HEK293 (cell line): ENCODE measurements around the gene COA3.

Experiments used
- CTCF ChIA-PET: fragments of 350-600 bp; formaldehyde crosslinking; extraction: SDS; loops from one replicate; lab custom pipeline; 2021; ENCODE audit warnings: antibody characterized with exemption; lab: Yijun Ruan, JAX
- POLR2A ChIA-PET: fragments of 300-600 bp; formaldehyde crosslinking; extraction: SDS; loops from one replicate; lab custom pipeline; 2020; ENCODE audit warnings: antibody characterized with exemption, inconsistent platforms; lab: Yijun Ruan, JAX
- H3K27ac ChIP-seq: fragments of 200-500 bp; sonication (Bioruptor generic); 2 replicates; pipeline ENCODE4 v1.5.1; 2014; ENCODE audit warnings: low read depth, low read length, control low read depth, inconsistent platforms; ENCODE audit errors: extremely low read depth
- H3K36me3 ChIP-seq, 2 experiments: fragments of 200-500 bp in 1 of 2; sonication (Bioruptor generic) in 1 of 2; 1 replicate in 1 of 2; 2 replicates in 1 of 2; pipeline ENCODE4 v1.5.1; 2014 to 2017; ENCODE audit warnings: inconsistent platforms in 2 of 2, low read length in 2 of 2; ENCODE audit not compliant: control insufficient read depth in 2 of 2, insufficient read depth in 1 of 2
- H3K4me1 ChIP-seq: fragments of 200-500 bp; sonication (Bioruptor generic); 2 replicates; pipeline ENCODE4 v1.5.1; 2014; ENCODE audit warnings: mild to moderate bottlenecking, low read length, inconsistent platforms; ENCODE audit not compliant: control insufficient read depth, insufficient read depth
- H3K4me3 ChIP-seq: 2 replicates; pipeline ENCODE4 v1.5.1; 2011; ENCODE audit warnings: low read depth, mild to moderate bottlenecking, control low read depth, low read length, moderate library complexity
- H3K9me3 ChIP-seq: fragments of 200-500 bp; sonication (Bioruptor generic); 2 replicates; pipeline ENCODE4 v1.5.1; 2014; ENCODE audit warnings: low read depth, low read length, inconsistent platforms; ENCODE audit not compliant: control insufficient read depth, insufficient read depth
- GFI1B ChIP-seq: fragments of 450-650 bp; formaldehyde crosslinking; IDR thresholded peaks from 2 replicates; pipeline ENCODE4 v1.5.1; 2016; ENCODE audit warnings: missing biosample characterization, missing genetic modification characterization
- KLF9 ChIP-seq: fragments of 450-650 bp; formaldehyde crosslinking; IDR thresholded peaks from 2 replicates; pipeline ENCODE4 v1.5.1; 2016; ENCODE audit warnings: missing biosample characterization, missing genetic modification characterization, low read depth
- MYNN ChIP-seq: fragments of 450-650 bp; formaldehyde crosslinking; IDR thresholded peaks from 2 replicates; pipeline ENCODE4 v1.5.1; 2016; ENCODE audit warnings: missing biosample characterization, missing genetic modification characterization, borderline replicate concordance
- YY2 ChIP-seq: fragments of 450-650 bp; formaldehyde crosslinking; IDR thresholded peaks from 2 replicates; pipeline ENCODE4 v1.5.1; 2016; ENCODE audit warnings: missing biosample characterization, missing genetic modification characterization
- ZBTB20 ChIP-seq: fragments of 450-650 bp; formaldehyde crosslinking; IDR thresholded peaks from 2 replicates; pipeline ENCODE4 v1.5.1; 2016; ENCODE audit warnings: missing biosample characterization, missing genetic modification characterization
- ZBTB7A ChIP-seq: fragments of 450-650 bp; formaldehyde crosslinking; IDR thresholded peaks from 2 replicates; pipeline ENCODE4 v1.5.1; 2016; ENCODE audit warnings: low read depth, missing biosample characterization, missing genetic modification characterization
- ZEB2 ChIP-seq: fragments of 450-650 bp; formaldehyde crosslinking; IDR thresholded peaks from 2 replicates; pipeline ENCODE4 v1.5.1; 2016; ENCODE audit warnings: missing biosample characterization, missing genetic modification characterization
- ZFP3 ChIP-seq: fragments of 450-650 bp; formaldehyde crosslinking; IDR thresholded peaks from 2 replicates; pipeline ENCODE4 v1.5.1; 2016; ENCODE audit warnings: low read depth, missing biosample characterization, missing genetic modification characterization
- ZFP37 ChIP-seq: fragments of 450-650 bp; formaldehyde crosslinking; IDR thresholded peaks from 2 replicates; pipeline ENCODE4 v1.5.1; 2016; ENCODE audit warnings: missing biosample characterization, missing genetic modification characterization
- ZNF146 ChIP-seq: fragments of 450-650 bp; formaldehyde crosslinking; IDR thresholded peaks from 2 replicates; pipeline ENCODE4 v1.5.1; 2016; ENCODE audit warnings: missing biosample characterization, missing genetic modification characterization
- ZNF16 ChIP-seq: fragments of 450-650 bp; formaldehyde crosslinking; IDR thresholded peaks from 2 replicates; pipeline ENCODE4 v1.5.1; 2016; ENCODE audit warnings: low read depth, missing biosample characterization, missing genetic modification characterization
- ZNF169 ChIP-seq: fragments of 450-650 bp; formaldehyde crosslinking; IDR thresholded peaks from 2 replicates; pipeline ENCODE4 v1.5.1; 2016; ENCODE audit warnings: missing biosample characterization, missing genetic modification characterization
- ZNF341 ChIP-seq: fragments of 450-650 bp; formaldehyde crosslinking; IDR thresholded peaks from 2 replicates; pipeline ENCODE4; 2016; ENCODE audit warnings: low read depth, missing biosample characterization, missing genetic modification characterization
- ZNF366 ChIP-seq: fragments of 450-650 bp; formaldehyde crosslinking; conservative IDR thresholded peaks from 2 replicates; pipeline ENCODE4 v1.5.1; 2016; ENCODE audit warnings: missing biosample characterization, missing genetic modification characterization
- ZNF423 ChIP-seq: fragments of 450-650 bp; formaldehyde crosslinking; IDR thresholded peaks from 2 replicates; pipeline ENCODE4 v1.5.1; 2016; ENCODE audit warnings: missing biosample characterization, missing genetic modification characterization
- ZNF549 ChIP-seq: fragments of 450-650 bp; IDR thresholded peaks from 2 replicates; pipeline ENCODE4 v1.5.1; 2018; ENCODE audit warnings: missing biosample characterization, missing genetic modification characterization, mild to moderate bottlenecking, inconsistent platforms, moderate library complexity
- ZNF585B ChIP-seq: fragments of 450-650 bp; formaldehyde crosslinking; IDR thresholded peaks from 2 replicates; pipeline ENCODE4 v1.5.1; 2016; ENCODE audit warnings: missing biosample characterization, missing genetic modification characterization
- ZNF621 ChIP-seq: fragments of 450-650 bp; formaldehyde crosslinking; IDR thresholded peaks from 2 replicates; pipeline ENCODE4 v1.5.1; 2017; ENCODE audit warnings: missing biosample characterization, missing genetic modification characterization
- ZNF677 ChIP-seq: fragments of 450-650 bp; IDR thresholded peaks from 2 replicates; pipeline ENCODE4 v1.5.0; 2018; ENCODE audit warnings: missing biosample characterization, mild to moderate bottlenecking, missing genetic modification characterization, moderate library complexity
- ZNF792 ChIP-seq: fragments of 450-650 bp; formaldehyde crosslinking; IDR thresholded peaks from 2 replicates; pipeline ENCODE4 v1.5.1; 2016; ENCODE audit warnings: missing biosample characterization, missing genetic modification characterization
- TF ChIP-seq, protein P1 (sequence below): fragments of 450-650 bp; formaldehyde crosslinking; IDR thresholded peaks from 2 replicates; pipeline ENCODE4 v1.5.1; 2017; ENCODE audit warnings: missing biosample characterization, mild to moderate bottlenecking, missing genetic modification characterization, moderate library complexity
- TF ChIP-seq, protein P2 (sequence below): fragments of 450-650 bp; formaldehyde crosslinking; IDR thresholded peaks from 2 replicates; pipeline ENCODE4 v1.5.1; 2016; ENCODE audit warnings: missing biosample characterization, missing genetic modification characterization
- TF ChIP-seq, protein P3 (sequence below): fragments of 450-650 bp; formaldehyde crosslinking; IDR thresholded peaks from 2 replicates; pipeline ENCODE4 v1.5.1; 2016; ENCODE audit warnings: missing biosample characterization, missing genetic modification characterization
- TF ChIP-seq, protein P4 (sequence below): fragments of 450-650 bp; formaldehyde crosslinking; IDR thresholded peaks from 2 replicates; pipeline ENCODE4 v1.5.1; 2016; ENCODE audit warnings: missing biosample characterization, missing genetic modification characterization
- TF ChIP-seq, protein P5 (sequence below): fragments of 450-650 bp; formaldehyde crosslinking; IDR thresholded peaks from 2 replicates; pipeline ENCODE4 v1.5.1; 2016; ENCODE audit warnings: missing biosample characterization, missing genetic modification characterization

The COA3 gene, protein sequence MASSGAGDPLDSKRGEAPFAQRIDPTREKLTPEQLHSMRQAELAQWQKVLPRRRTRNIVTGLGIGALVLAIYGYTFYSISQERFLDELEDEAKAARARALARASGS

DNA sequence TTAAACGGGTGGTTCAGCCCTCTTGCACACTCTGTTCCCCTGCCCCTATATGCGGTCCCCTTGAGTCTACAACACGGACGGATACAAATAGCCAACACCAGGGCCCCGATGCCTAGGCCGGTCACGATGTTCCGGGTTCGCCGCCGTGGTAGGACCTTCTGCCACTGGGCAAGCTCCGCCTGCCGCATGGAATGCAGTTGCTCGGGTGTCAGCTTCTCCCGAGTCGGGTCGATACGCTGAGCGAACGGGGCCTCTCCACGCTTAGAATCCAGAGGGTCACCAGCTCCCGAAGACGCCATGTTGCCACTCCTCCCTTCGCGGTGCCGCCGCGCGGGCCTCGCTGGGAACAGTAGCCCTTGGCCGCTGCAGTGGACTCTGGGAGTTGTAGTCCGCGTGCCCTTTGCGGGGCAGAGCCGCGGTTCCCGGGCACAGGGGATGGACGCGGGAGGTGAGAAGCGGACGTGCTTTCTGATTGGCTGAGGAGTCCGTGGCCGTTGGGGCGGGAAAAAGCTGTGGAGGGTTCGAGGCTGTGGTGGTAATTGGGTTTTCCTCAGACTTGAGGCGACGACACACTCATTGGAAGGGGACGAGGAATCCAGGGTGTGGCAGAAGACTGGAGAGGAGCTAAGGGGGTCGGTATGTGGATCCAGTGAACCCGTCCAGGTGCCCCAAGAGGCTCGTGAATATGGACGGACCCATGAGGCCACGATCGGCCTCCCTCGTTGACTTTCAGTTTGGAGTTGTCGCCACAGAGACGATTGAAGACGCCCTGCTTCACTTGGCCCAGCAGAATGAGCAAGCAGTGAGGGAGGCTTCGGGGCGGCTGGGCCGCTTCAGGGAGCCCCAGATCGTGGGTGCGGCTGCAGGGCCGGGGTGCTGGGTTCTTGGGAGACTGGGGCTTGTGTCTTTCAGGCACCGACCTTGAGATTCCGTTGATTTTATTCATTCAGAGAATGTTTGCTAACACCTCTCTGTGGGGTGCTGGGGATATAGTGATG lies at the start of gene COA3, which contains the start of gene CNTD1:
Gene COA3, minus strand, starts transcription at position 322 of the 998 bp plus-strand sequence. Its CDS starts 23 bp downstream, at position 299.
Gene CNTD1, plus strand, starts transcription at position 479 of the 998 bp plus-strand sequence. Its CDS starts 207 bp downstream, at position 686.
- Histone ChIP-seq H3K4me1 (peaks cover 15% of the 10 kb centered on the region), H3K36me3 (peaks cover 0 to 33% of the 10 kb centered on the region in 2 experiments; a peak in 1 of 3 replicates), H3K27ac (peak within 1 kb of the TSS; percentile 68; the same call in 1 of the 2 replicates), H3K4me3 (peak within 1 kb of the TSS; percentile 77), H3K9me3 (no peaks in the 10 kb centered on the region)
- ChIA-PET CTCF (interaction anchor here (0.6 to 3.2 kb wide), 8 partner anchors 21 to 589 kb away, joined by 3 to 23 read pairs (median 4); partner anchors contain the start of gene BECN1), POLR2A (interaction anchor here (0.7 to 2.4 kb wide), 9 partner anchors 11 to 382 kb away, joined by 3 to 13 read pairs (median 5); partner anchors contain the start of genes BECN1, VPS25 and WNK4)
- TF ChIP-seq ZNF621 (tag by site-specific recombination) (no peak), ZNF146 (tag by site-specific recombination) (no peak), ZNF169 (tag by site-specific recombination) (no peak), KLF9 (tag by site-specific recombination) (peak; percentile 63), ZFP3 (tag by site-specific recombination) (no peak), ZNF16 (tag by site-specific recombination) (no peak), ZNF423 (tag by site-specific recombination) (no peak), ZNF792 (tag by site-specific recombination) (no peak), ZNF677 (tag by site-specific recombination) (no peak), ZNF549 (tag by site-specific recombination) (no peak), ZBTB20 (tag by site-specific recombination) (peak; percentile 94), ZNF341 (tag by site-specific recombination) (peak; percentile 58; the same call in 1 of the 2 replicates), ZBTB7A (tag by site-specific recombination) (no peak), YY2 (tag by site-specific recombination) (peak; percentile 85; the same call in 1 of the 2 replicates), GFI1B (tag by site-specific recombination) (no peak), ZEB2 (peak; percentile 74; the same call in 1 of the 2 replicates), ZNF366 (tag by site-specific recombination) (0 out of 2 replicates have a peak, but pooled peaks have one; percentile 55), MYNN (tag by site-specific recombination) (no peak), ZFP37 (tag by site-specific recombination) (no peak), ZNF585B (no peak)
- TF ChIP-seq, protein P1, sequence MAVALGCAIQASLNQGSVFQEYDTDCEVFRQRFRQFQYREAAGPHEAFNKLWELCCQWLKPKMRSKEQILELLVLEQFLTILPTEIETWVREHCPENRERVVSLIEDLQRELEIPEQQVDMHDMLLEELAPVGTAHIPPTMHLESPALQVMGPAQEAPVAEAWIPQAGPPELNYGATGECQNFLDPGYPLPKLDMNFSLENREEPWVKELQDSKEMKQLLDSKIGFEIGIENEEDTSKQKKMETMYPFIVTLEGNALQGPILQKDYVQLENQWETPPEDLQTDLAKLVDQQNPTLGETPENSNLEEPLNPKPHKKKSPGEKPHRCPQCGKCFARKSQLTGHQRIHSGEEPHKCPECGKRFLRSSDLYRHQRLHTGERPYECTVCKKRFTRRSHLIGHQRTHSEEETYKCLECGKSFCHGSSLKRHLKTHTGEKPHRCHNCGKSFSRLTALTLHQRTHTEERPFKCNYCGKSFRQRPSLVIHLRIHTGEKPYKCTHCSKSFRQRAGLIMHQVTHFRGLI (tag by site-specific recombination), result no peak
- TF ChIP-seq, protein P2, sequence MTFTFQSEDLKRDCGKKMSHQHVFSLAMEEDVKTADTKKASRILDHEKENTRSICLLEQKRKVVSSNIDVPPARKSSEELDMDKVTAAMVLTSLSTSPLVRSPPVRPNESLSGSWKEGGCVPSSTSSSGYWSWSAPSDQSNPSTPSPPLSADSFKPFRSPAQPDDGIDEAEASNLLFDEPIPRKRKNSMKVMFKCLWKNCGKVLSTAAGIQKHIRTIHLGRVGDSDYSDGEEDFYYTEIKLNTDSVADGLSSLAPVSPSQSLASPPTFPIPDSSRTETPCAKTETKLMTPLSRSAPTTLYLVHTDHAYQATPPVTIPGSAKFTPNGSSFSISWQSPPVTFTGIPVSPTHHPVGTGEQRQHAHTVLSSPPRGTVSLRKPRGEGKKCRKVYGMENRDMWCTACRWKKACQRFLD (tag by site-specific recombination), result no peak
- TF ChIP-seq, protein P3, sequence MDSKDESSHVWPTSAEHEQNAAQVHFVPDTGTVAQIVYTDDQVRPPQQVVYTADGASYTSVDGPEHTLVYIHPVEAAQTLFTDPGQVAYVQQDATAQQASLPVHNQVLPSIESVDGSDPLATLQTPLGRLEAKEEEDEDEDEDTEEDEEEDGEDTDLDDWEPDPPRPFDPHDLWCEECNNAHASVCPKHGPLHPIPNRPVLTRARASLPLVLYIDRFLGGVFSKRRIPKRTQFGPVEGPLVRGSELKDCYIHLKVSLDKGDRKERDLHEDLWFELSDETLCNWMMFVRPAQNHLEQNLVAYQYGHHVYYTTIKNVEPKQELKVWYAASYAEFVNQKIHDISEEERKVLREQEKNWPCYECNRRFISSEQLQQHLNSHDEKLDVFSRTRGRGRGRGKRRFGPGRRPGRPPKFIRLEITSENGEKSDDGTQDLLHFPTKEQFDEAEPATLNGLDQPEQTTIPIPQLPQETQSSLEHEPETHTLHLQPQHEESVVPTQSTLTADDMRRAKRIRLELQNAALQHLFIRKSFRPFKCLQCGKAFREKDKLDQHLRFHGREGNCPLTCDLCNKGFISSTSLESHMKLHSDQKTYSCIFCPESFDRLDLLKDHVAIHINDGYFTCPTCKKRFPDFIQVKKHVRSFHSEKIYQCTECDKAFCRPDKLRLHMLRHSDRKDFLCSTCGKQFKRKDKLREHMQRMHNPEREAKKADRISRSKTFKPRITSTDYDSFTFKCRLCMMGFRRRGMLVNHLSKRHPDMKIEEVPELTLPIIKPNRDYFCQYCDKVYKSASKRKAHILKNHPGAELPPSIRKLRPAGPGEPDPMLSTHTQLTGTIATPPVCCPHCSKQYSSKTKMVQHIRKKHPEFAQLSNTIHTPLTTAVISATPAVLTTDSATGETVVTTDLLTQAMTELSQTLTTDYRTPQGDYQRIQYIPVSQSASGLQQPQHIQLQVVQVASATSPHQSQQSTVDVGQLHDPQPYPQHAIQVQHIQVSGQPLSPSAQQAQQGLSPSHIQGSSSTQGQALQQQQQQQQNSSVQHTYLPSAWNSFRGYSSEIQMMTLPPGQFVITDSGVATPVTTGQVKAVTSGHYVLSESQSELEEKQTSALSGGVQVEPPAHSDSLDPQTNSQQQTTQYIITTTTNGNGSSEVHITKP, result peak; percentile 69; the same call in 1 of the 2 replicates
- TF ChIP-seq, protein P4, sequence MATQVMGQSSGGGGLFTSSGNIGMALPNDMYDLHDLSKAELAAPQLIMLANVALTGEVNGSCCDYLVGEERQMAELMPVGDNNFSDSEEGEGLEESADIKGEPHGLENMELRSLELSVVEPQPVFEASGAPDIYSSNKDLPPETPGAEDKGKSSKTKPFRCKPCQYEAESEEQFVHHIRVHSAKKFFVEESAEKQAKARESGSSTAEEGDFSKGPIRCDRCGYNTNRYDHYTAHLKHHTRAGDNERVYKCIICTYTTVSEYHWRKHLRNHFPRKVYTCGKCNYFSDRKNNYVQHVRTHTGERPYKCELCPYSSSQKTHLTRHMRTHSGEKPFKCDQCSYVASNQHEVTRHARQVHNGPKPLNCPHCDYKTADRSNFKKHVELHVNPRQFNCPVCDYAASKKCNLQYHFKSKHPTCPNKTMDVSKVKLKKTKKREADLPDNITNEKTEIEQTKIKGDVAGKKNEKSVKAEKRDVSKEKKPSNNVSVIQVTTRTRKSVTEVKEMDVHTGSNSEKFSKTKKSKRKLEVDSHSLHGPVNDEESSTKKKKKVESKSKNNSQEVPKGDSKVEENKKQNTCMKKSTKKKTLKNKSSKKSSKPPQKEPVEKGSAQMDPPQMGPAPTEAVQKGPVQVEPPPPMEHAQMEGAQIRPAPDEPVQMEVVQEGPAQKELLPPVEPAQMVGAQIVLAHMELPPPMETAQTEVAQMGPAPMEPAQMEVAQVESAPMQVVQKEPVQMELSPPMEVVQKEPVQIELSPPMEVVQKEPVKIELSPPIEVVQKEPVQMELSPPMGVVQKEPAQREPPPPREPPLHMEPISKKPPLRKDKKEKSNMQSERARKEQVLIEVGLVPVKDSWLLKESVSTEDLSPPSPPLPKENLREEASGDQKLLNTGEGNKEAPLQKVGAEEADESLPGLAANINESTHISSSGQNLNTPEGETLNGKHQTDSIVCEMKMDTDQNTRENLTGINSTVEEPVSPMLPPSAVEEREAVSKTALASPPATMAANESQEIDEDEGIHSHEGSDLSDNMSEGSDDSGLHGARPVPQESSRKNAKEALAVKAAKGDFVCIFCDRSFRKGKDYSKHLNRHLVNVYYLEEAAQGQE (tag by site-specific recombination), result no peak
- TF ChIP-seq, protein P5, sequence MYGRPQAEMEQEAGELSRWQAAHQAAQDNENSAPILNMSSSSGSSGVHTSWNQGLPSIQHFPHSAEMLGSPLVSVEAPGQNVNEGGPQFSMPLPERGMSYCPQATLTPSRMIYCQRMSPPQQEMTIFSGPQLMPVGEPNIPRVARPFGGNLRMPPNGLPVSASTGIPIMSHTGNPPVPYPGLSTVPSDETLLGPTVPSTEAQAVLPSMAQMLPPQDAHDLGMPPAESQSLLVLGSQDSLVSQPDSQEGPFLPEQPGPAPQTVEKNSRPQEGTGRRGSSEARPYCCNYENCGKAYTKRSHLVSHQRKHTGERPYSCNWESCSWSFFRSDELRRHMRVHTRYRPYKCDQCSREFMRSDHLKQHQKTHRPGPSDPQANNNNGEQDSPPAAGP, result no peak
